HFFc6 (cell line): ENCODE data around the gene GCNT3. TPM values are rescaled to one million over a fixed set of nuclear protein-coding genes. Genes with fewer than 3 reads are reported as not detected.

Experiments used
- DNase-seq: peaks from one replicate; pipeline ENCODE4 v3.0.0-alpha.2; 2018
- H3K27ac Mint-ChIP-seq: 2 replicates; pipeline ENCODE4 v1.8.0; 2020; ENCODE audit warnings: mild to moderate bottlenecking, mixed read lengths
- H3K27me3 Mint-ChIP-seq: 2 replicates; pipeline ENCODE4 v1.8.0; 2021; ENCODE audit warnings: mild to moderate bottlenecking, moderate library complexity, mixed read lengths; ENCODE audit not compliant: insufficient read depth
- H3K36me3 Mint-ChIP-seq: 2 replicates; pipeline ENCODE4 v1.8.0; 2021; ENCODE audit warnings: low read depth, mixed read lengths
- H3K4me1 Mint-ChIP-seq: 2 replicates; pipeline ENCODE4 v1.8.0; 2020; ENCODE audit warnings: low read depth, mixed read lengths
- H3K4me3 Mint-ChIP-seq: 2 replicates; pipeline ENCODE4 v1.8.0; 2020; ENCODE audit warnings: mild to moderate bottlenecking, moderate library complexity, mixed read lengths
- H3K9me3 Mint-ChIP-seq: 2 replicates; pipeline ENCODE4 v1.8.0; 2020; ENCODE audit warnings: mild to moderate bottlenecking, mixed read lengths
- CTCF ChIP-seq: fragments of 200-600 bp; sonication (generic); IDR thresholded peaks from 2 replicates; pipeline ENCODE4 v1.5.0; 2021; ENCODE audit warnings: antibody characterized with exemption, mild to moderate bottlenecking
- long read RNA-seq: library from polyadenylated mRNA; unstranded; transcript quantifications from one replicate; pipeline ENCODE4 v2.0.0, GENCODE V29; 2019
- total RNA-seq, 6 experiments: library from RNA; stranded (reverse); fragmentation: NEBNext Ultra II Directional; extraction: Animal tissue kit (Norgen Biotek cat#: 25700); gene quantifications; 2 replicates in 1 of 6; 3 replicates in 5 of 6; pipeline ENCODE4 v1.2.3, GENCODE V29; 2021

The GCNT3 gene
- total RNA-seq, result not detected
- long read RNA-seq, result 0 reads

- H3K9me3 Mint-ChIP-seq, result no peaks in the 10 kb centered on the region
- no peak within 1 kb of the TSS for H3K27ac Mint-ChIP-seq
- H3K27me3 Mint-ChIP-seq, result peaks cover 20% of the 10 kb centered on the region
- DNase-seq, result peak; percentile 12
- TF ChIP-seq CTCF, result no peak
- H3K4me3 Mint-ChIP-seq, result no peak within 1 kb of the TSS; the same call in 1 of the 2 replicates
- no peaks in the 10 kb centered on the region for H3K36me3 Mint-ChIP-seq
- H3K4me1 Mint-ChIP-seq, result peaks cover 17% of the 10 kb centered on the region
Observed at GRCh38 chr15:59611276-59612260, at the start of gene GCNT3. Gene GCNT3, plus strand, starts transcription at chr15:59611783. Its CDS starts 6,456 bp downstream, at chr15:59618239.

GRCh38 chr15:59562448-59563186 lies 49.0 kb upstream of the GCNT3 start:
- no peak overlapping the region for H3K4me3 Mint-ChIP-seq
- TF ChIP-seq CTCF, result peak; percentile 70
- DNase-seq, result no peak
- H3K4me1 Mint-ChIP-seq, result peaks cover 7% of the 10 kb centered on the region; the same call in 1 of the 2 replicates
- peaks cover 2% of the 10 kb centered on the region; the same call in 1 of the 2 replicates for H3K27me3 Mint-ChIP-seq
- H3K27ac Mint-ChIP-seq, result no peak overlapping the region
- no peaks in the 10 kb centered on the region for H3K36me3 Mint-ChIP-seq
- H3K9me3 Mint-ChIP-seq, result no peaks in the 10 kb centered on the region; the same call in 1 of the 2 replicates

- H3K27ac Mint-ChIP-seq, result no peak overlapping the region
- peaks cover 10% of the 10 kb centered on the region for H3K4me1 Mint-ChIP-seq
- no peak overlapping the region for H3K4me3 Mint-ChIP-seq
- no peak for DNase-seq
- H3K9me3 Mint-ChIP-seq, result no peaks in the 10 kb centered on the region; the same call in 1 of the 2 replicates
- no peak for TF ChIP-seq CTCF
- no peaks in the 10 kb centered on the region for H3K36me3 Mint-ChIP-seq
- peaks cover 2% of the 10 kb centered on the region for H3K27me3 Mint-ChIP-seq
Observed at GRCh38 chr15:59565299-59565698, 46.3 kb upstream of the GCNT3 start.

- no peak overlapping the region for H3K27ac Mint-ChIP-seq
- no peaks in the 10 kb centered on the region; the same call in 1 of the 2 replicates for H3K9me3 Mint-ChIP-seq
- H3K36me3 Mint-ChIP-seq, result no peaks in the 10 kb centered on the region
- DNase-seq, result no peak
- H3K4me1 Mint-ChIP-seq, result peaks cover 13% of the 10 kb centered on the region
- peaks cover 2% of the 10 kb centered on the region for H3K27me3 Mint-ChIP-seq
- TF ChIP-seq CTCF, result no peak
- no peak overlapping the region for H3K4me3 Mint-ChIP-seq
Observed at GRCh38 chr15:59567324-59567723, 44.3 kb upstream of the GCNT3 start.

GRCh38 chr15:59569477-59569876 lies 42.1 kb upstream of the GCNT3 start:
- no peak for TF ChIP-seq CTCF
- DNase-seq, result no peak
- Mint-ChIP-seq H3K4me3 (no peak overlapping the region), H3K36me3 (no peaks in the 10 kb centered on the region), H3K9me3 (no peaks in the 10 kb centered on the region; the same call in 1 of the 2 replicates), H3K27ac (no peak overlapping the region), H3K4me1 (peaks cover 7% of the 10 kb centered on the region), H3K27me3 (peaks cover 7% of the 10 kb centered on the region)
